ENCODE measurements around the gene ZBP1.

Gene ZBP1

GRCh38 chr20:57650266-57650665, 30.0 kb upstream of the ZBP1 start:
- Histone ChIP-seq H3K4me2 (ENCODE audit: low read length) (no peak overlapping the region), H3K4me1 (ENCODE audit: control insufficient read depth, insufficient read depth, low read length) (no peaks in the 10 kb centered on the region), H3K36me3 (ENCODE audit: insufficient read depth, low read length) (peaks cover 3% of the 10 kb centered on the region), H3K4me3 (ENCODE audit: low read length) (no peak overlapping the region), H3K9ac (ENCODE audit: low read depth, low read length) (no peak overlapping the region), H3K27me3 (ENCODE audit: control insufficient read depth, insufficient read depth, low read length) (no peaks in the 10 kb centered on the region), H3K9me3 (replicated peaks; ENCODE audit: low read length) (no peaks in the 10 kb centered on the region)

GRCh38 chr20:57649617-57650015, 29.4 kb upstream of the ZBP1 start:
- Histone ChIP-seq H3K4me1 (ENCODE audit: control insufficient read depth, insufficient read depth, low read length) (no peaks in the 10 kb centered on the region), H3K27me3 (ENCODE audit: control insufficient read depth, insufficient read depth, low read length) (no peaks in the 10 kb centered on the region), H3K9me3 (replicated peaks; ENCODE audit: low read length) (no peaks in the 10 kb centered on the region), H3K4me3 (ENCODE audit: low read length) (no peak overlapping the region), H3K36me3 (ENCODE audit: insufficient read depth, low read length) (peaks cover 3% of the 10 kb centered on the region), H3K9ac (ENCODE audit: low read depth, low read length) (no peak overlapping the region), H3K4me2 (ENCODE audit: low read length) (no peak overlapping the region)

GRCh38 chr20:57648878-57649616, 28.8 kb upstream of the ZBP1 start:
- Histone ChIP-seq H3K4me2 (ENCODE audit: low read length) (no peak overlapping the region), H3K9ac (ENCODE audit: low read depth, low read length) (no peak overlapping the region), H3K9me3 (replicated peaks; ENCODE audit: low read length) (no peaks in the 10 kb centered on the region), H3K4me3 (ENCODE audit: low read length) (no peak overlapping the region), H3K27me3 (ENCODE audit: control insufficient read depth, insufficient read depth, low read length) (peaks cover 1% of the 10 kb centered on the region), H3K36me3 (ENCODE audit: insufficient read depth, low read length) (peaks cover 3% of the 10 kb centered on the region), H3K4me1 (ENCODE audit: control insufficient read depth, insufficient read depth, low read length) (no peaks in the 10 kb centered on the region)

- H3K36me3 ChIP-seq (ENCODE audit: insufficient read depth, low read length), result peaks cover 3% of the 10 kb centered on the region
- no peak overlapping the region for H3K9ac ChIP-seq (ENCODE audit: low read depth, low read length)
- no peaks in the 10 kb centered on the region for H3K4me1 ChIP-seq (ENCODE audit: control insufficient read depth, insufficient read depth, low read length)
- H3K4me3 ChIP-seq (ENCODE audit: low read length), result no peak overlapping the region
- no peak overlapping the region for H3K4me2 ChIP-seq (ENCODE audit: low read length)
- H3K27me3 ChIP-seq (ENCODE audit: control insufficient read depth, insufficient read depth, low read length), result peaks cover 4% of the 10 kb centered on the region
- no peaks in the 10 kb centered on the region for H3K9me3 ChIP-seq (replicated peaks; ENCODE audit: low read length)
Measured at GRCh38 chr20:57647933-57648785, 27.9 kb upstream of the ZBP1 start.

GRCh38 chr20:57647006-57647932, 27.0 kb upstream of the ZBP1 start:
- Histone ChIP-seq H3K9me3 (replicated peaks; ENCODE audit: low read length) (no peaks in the 10 kb centered on the region), H3K9ac (ENCODE audit: low read depth, low read length) (no peak overlapping the region), H3K36me3 (ENCODE audit: insufficient read depth, low read length) (peaks cover 3% of the 10 kb centered on the region), H3K27me3 (ENCODE audit: control insufficient read depth, insufficient read depth, low read length) (peaks cover 4% of the 10 kb centered on the region), H3K4me3 (ENCODE audit: low read length) (no peak overlapping the region), H3K4me1 (ENCODE audit: control insufficient read depth, insufficient read depth, low read length) (no peaks in the 10 kb centered on the region), H3K4me2 (ENCODE audit: low read length) (no peak overlapping the region)

GRCh38 chr20:57638895-57639236, 18.6 kb upstream of the ZBP1 start:
- Histone ChIP-seq H3K4me1 (ENCODE audit: control insufficient read depth, insufficient read depth, low read length) (no peaks in the 10 kb centered on the region), H3K36me3 (ENCODE audit: insufficient read depth, low read length) (no peaks in the 10 kb centered on the region), H3K27me3 (ENCODE audit: control insufficient read depth, insufficient read depth, low read length) (peaks cover 23% of the 10 kb centered on the region), H3K4me2 (ENCODE audit: low read length) (no peak overlapping the region), H3K9ac (ENCODE audit: low read depth, low read length) (no peak overlapping the region), H3K4me3 (ENCODE audit: low read length) (no peak overlapping the region), H3K9me3 (replicated peaks; ENCODE audit: low read length) (no peaks in the 10 kb centered on the region)

GRCh38 chr20:57638173-57638894, 18.1 kb upstream of the ZBP1 start:
- H3K9me3 ChIP-seq (replicated peaks; ENCODE audit: low read length), result no peaks in the 10 kb centered on the region
- H3K4me3 ChIP-seq (ENCODE audit: low read length), result no peak overlapping the region
- no peak overlapping the region for H3K4me2 ChIP-seq (ENCODE audit: low read length)
- no peak overlapping the region for H3K9ac ChIP-seq (ENCODE audit: low read depth, low read length)
- peaks cover 24% of the 10 kb centered on the region for H3K27me3 ChIP-seq (ENCODE audit: control insufficient read depth, insufficient read depth, low read length)
- no peaks in the 10 kb centered on the region for H3K36me3 ChIP-seq (ENCODE audit: insufficient read depth, low read length)
- no peaks in the 10 kb centered on the region for H3K4me1 ChIP-seq (ENCODE audit: control insufficient read depth, insufficient read depth, low read length)

GRCh38 chr20:57633945-57634491, 13.8 kb upstream of the ZBP1 start:
- no peak overlapping the region for H3K9ac ChIP-seq (ENCODE audit: low read depth, low read length)
- no peak overlapping the region for H3K4me2 ChIP-seq (ENCODE audit: low read length)
- no peaks in the 10 kb centered on the region for H3K4me1 ChIP-seq (ENCODE audit: control insufficient read depth, insufficient read depth, low read length)
- H3K4me3 ChIP-seq (ENCODE audit: low read length), result no peak overlapping the region
- H3K27me3 ChIP-seq (ENCODE audit: control insufficient read depth, insufficient read depth, low read length), result peaks cover 32% of the 10 kb centered on the region
- H3K36me3 ChIP-seq (ENCODE audit: insufficient read depth, low read length), result no peaks in the 10 kb centered on the region
- no peaks in the 10 kb centered on the region for H3K9me3 ChIP-seq (replicated peaks; ENCODE audit: low read length)

GRCh38 chr20:57632286-57632685, 12.1 kb upstream of the ZBP1 start:
- peaks cover 6% of the 10 kb centered on the region for H3K4me1 ChIP-seq (ENCODE audit: control insufficient read depth, insufficient read depth, low read length)
- H3K4me2 ChIP-seq (ENCODE audit: low read length), result no peak overlapping the region
- no peak overlapping the region for H3K4me3 ChIP-seq (ENCODE audit: low read length)
- no peaks in the 10 kb centered on the region for H3K9me3 ChIP-seq (replicated peaks; ENCODE audit: low read length)
- H3K9ac ChIP-seq (ENCODE audit: low read depth, low read length), result no peak overlapping the region
- peaks cover 32% of the 10 kb centered on the region for H3K27me3 ChIP-seq (ENCODE audit: control insufficient read depth, insufficient read depth, low read length)
- no peaks in the 10 kb centered on the region for H3K36me3 ChIP-seq (ENCODE audit: insufficient read depth, low read length)

- Histone ChIP-seq H3K4me2 (ENCODE audit: low read length) (no peak overlapping the region), H3K9ac (ENCODE audit: low read depth, low read length) (no peak overlapping the region), H3K27me3 (ENCODE audit: control insufficient read depth, insufficient read depth, low read length) (peaks cover 24% of the 10 kb centered on the region), H3K36me3 (ENCODE audit: insufficient read depth, low read length) (no peaks in the 10 kb centered on the region), H3K9me3 (replicated peaks; ENCODE audit: low read length) (no peaks in the 10 kb centered on the region), H3K4me1 (ENCODE audit: control insufficient read depth, insufficient read depth, low read length) (peaks cover 6% of the 10 kb centered on the region), H3K4me3 (ENCODE audit: low read length) (no peak overlapping the region)
Measured at GRCh38 chr20:57630061-57630460, 9.8 kb upstream of the ZBP1 start.

Data from skeletal muscle satellite cell (primary cell).